Activated CD8-positive, alpha-beta memory T cell treated with anti-CD3 and anti-CD28 coated beads, Interleukin-2, amount 50 U/mL, for 24 hours (primary cell): ENCODE data around the gene NBAS.
"Not testable (repeated sequence)": the region's sequence is repeated elsewhere in the genome, so short reads cannot be mapped to it uniquely, and the experiment has no call there.

Experiments used
- DNase-seq: peaks from one replicate; pipeline ENCODE4 v3.0.0-alpha.2; 2020; ENCODE audit errors: extremely low read depth

Gene NBAS

DNA sequence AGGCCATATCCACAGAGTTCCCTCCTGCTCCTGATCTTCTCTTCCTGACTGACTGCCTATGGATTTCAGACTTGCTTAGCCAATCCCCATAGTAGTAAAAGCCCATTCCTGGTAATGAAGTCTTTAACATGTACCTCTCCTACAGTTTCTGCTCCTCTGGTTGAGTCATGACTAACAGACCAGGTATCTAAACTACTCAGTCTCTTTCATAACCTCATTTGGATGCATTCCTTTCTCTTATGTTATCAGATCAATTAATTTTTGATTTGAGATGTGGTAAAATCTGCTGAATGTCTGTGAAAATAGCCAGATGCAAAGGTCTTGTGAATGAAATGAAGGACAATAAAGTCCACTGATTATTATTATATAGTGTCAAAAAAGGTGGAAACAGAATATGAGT is 198.0 kb downstream of the NBAS start:
- no peak for DNase-seq

DNA sequence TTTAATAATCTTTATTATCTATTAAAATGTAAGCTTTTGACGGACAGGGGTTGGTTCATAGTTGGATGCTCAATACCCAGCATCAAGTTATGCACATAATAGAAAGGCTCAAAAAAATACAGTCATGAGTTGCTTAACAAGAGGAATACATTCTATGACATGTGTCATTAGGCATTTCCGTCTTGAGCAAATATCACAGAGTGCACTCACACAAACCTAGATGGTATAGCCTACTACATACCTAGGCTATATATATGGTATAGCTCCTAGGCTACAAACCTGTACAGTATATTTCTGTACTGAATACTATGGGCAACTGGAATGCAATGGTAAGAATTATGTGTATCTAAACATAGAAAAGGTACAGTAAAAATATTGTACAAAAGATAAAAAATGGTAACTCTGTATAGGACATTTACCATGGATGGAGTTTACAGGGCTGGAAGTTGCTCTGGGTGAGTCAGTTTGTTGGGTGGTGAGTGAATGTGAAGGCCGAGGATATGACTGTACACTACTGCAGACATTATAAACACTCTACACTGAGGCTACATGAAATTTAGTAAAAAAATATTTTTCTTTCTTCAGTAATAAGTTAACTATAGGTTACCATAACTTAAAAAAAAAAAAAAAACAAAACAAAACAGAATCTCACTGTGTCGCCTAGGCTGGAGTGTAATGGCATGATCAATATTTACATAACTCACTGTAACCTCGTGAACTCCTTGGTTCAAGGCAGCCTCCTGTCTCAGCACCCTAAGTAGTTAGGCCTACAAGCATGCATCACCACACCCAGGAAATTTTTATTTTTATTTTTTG is 201.2 kb downstream of the NBAS start:
- DNase-seq, result no peak

- no peak for DNase-seq
These were observed 203.2 kb downstream of the NBAS start for GRCh38 chr2:15357922-15358321.

DNA sequence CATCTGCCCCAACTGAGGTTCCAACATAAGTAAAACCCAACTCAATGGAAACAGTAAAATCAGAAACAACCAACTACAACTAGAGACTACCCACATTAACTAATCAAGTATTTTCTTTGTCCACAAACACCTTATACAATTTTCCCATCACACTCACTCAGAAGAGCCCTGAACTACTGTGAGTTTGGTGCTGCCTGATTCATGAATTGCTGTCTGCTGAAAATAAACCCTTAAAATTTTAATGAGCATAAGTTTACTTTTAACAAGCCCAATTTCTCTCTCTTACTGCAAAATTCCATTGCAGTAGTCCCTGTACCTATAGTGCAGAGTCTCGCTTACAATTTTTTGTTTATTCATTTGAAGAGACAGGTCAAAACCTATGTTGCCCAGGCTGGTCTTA is 203.9 kb downstream of the NBAS start:
- DNase-seq, result no peak

DNA sequence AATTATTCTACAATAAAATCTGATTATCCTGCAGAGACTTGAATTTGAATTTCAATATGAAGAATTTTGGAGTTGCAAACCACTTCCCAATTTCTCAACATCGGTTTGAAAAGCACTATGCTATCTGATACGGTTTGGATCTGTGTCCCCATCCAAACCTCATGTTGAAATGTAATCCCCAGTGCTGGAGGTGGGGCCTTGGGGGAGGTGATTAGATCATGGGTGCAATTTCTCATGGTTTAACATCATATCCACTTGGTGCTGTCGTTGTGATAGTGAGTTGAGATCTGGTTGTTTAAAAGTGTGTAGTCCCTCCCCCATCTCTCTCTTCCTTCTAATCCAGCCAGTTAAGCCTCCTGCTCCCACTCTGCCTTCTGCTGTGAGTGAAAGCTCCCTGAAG is 205.7 kb downstream of the NBAS start:
- DNase-seq, result no peak

DNA sequence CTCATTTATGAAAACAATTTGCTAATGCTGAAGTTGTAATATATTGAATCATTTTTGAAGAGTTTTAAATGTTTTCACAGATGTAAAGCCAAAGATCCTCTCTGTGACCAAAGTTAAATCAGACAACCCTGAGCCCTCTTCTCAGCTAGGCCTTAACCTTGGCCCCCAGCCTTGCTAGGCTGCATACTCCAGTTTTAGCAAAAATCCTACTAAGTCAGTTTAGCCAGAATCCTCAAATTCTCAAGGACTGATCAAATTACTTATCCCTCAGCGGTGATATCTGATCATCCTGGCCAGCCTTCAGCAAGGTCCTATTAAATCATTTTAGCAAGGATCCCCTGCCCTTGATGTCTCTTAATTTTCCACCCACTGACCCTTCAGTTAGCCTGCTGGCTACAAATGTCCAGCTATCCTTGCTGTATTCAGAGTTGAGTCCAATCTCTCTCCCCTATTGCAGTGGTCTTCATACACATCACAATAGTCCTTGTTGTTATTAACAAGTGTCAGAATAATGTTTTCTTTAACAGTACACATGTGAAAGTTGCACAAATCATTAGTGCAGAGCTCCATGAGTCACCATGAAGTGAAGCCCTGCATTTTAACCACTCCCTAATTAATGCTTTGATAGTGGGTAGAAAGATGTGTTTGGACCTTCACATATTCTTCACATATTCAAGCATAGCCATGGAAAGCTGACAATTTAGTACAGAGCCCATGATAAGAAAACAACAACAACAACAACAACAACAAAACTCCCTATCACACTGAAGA is 206.4 kb downstream of the NBAS start:
- no peak for DNase-seq

DNA sequence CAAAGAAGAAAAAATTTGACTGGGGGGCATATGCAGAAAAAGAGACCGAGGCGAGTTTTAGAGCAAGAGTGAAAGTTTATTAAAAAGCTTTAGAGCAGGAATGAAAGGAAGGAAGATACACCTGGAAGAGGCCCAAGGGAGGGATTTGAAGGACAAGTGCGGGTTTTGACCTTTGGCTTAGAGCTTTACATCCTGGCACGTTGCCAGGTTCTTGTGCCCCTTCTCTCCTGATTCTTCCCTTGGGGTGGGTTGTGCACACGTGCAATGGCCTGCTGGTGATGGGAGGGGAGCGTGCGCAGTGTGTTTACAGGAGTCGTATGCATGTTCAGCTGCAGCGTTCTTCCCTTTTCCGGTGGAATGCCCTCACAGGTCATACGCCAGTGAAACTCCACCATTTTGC is 208.8 kb downstream of the NBAS start:
- no peak for DNase-seq

GRCh38 chr2:15348636-15349035 is 212.5 kb downstream of the NBAS start:
- DNase-seq, result no peak

- no peak for DNase-seq
These were observed 213.1 kb downstream of the NBAS start for GRCh38 chr2:15348045-15348444.

GRCh38 chr2:15346624-15347023 is 214.5 kb downstream of the NBAS start:
- no peak for DNase-seq

GRCh38 chr2:15337996-15338666 is 223.0 kb downstream of the NBAS start:
- no peak for DNase-seq

- DNase-seq, result no peak
These were observed 226.3 kb downstream of the NBAS start for GRCh38 chr2:15334644-15335326.

- no peak for DNase-seq
These were observed 229.3 kb downstream of the NBAS start for GRCh38 chr2:15331787-15332186.

DNA sequence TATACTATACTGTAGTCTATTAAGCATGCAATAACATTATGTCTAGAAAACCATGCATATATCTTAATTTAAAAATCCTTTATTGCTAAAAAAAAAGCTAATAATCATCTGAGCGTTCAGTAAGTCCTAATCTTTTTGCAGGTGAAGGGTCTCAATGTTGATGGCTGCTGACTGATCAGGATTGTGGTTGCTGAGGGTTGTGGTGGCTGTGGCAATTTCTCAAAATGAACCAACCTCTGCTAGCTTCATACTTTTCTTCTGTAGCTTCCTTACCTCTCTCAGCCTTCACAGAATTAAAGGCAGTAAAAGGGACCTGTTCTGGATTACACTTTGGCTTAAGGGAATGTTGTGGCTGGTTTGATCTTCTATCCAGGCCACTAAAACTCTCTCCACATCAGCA is 235.8 kb downstream of the NBAS start:
- DNase-seq, result no peak

GRCh38 chr2:15323227-15323626 is 237.9 kb downstream of the NBAS start:
- no peak for DNase-seq

DNA sequence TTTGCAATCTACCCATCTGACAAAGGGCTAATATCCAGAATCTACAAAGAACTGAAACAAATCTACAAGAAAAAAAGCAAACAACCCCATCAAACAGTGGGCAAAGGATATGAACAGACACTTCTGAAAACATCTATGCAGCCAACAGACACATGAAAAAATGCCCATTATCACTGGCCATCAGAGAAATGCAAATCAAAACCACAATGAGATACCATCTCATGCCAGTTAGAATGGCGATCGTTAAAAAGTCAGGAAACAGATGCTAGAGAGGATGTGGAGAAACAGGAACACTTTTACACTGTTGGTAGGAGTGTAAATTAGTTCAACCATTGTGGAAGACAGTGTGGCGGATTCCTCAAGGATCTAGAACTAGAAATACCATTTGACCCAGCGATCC is 239.7 kb downstream of the NBAS start:
- DNase-seq, result not testable (repeated sequence)

DNA sequence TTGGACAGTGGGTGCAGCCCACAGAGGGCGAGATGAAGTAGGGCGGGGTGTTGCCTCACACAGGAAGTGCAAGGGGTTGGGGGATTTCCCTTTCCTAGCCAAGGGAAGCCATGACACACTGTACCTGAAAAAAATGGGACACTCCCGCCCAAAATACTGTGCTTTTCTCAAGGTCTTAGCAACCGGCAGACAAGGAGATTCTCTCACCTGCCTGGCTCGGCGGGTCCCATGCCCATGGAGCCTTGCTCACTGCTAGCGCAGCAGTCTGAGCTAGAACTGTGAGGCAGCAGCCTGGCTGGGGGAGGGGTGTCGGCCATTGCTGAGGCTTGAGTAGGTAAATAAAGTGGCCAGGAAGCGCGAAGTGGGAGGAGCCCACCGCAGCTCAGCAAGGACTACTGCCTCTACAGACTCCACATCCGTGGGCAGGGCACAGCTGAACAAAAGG is 244.7 kb downstream of the NBAS start:
- DNase-seq, result no peak

DNA sequence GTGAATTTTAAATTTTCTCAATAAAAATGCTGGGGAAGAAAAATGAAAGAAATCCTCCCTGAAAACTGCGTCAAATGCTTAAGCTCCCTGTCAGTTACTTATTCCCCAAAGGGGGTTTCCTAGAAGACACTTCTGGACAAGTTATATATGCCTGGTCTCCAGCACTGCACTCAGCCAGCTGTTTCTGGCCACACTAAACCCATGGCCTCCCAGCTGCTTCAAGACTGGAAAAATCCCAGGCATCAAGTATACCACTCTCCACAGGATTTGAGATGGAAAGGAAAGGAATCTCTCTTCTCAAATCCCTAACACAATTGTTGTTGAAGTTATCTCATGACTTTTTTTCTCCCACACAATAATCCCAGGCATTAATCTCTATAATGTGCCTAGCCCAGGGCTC is 245.7 kb downstream of the NBAS start:
- DNase-seq, result no peak

DNA sequence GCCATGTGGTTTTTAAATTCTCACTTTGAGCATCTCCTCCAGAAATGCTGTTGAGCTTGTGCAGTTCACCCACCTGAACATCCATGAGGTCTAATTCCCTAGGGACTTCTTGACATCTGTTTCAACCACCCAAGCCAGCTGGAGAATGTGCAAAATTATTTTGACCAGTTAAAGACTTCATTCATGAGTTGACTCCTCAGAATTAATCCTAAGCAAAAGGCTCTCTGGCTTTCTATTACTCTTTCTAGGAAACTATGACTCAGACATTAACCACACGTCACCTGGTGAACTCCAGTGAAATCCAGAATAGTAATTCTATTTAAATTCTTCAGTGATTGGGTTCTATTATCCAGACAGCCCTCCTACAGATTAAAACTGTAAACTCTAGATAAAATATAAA is 247.5 kb downstream of the NBAS start:
- DNase-seq, result no peak

GRCh38 chr2:15311926-15312325 is 249.2 kb downstream of the NBAS start:
- no peak for DNase-seq

GRCh38 chr2:15311201-15311907 is 249.8 kb downstream of the NBAS start:
- no peak for DNase-seq
